Smooth muscle cell (in vitro differentiated cells): ENCODE measurements around the gene SMG7. TPM values are rescaled to one million over a fixed set of nuclear protein-coding genes. Genes with fewer than 3 reads are reported as not detected.

ENCODE experiments used
- DNase-seq: peaks from one replicate; lab custom pipeline; 2025; ENCODE audit not compliant: unreplicated experiment; lab: John Stamatoyannopoulos, UW
- H2AFZ ChIP-seq: fragments of 200-600 bp; sonication (generic); 2 replicates; pipeline ENCODE4 v1.6.0; 2016; ENCODE audit warnings: antibody characterized with exemption, low read depth, mild to moderate bottlenecking
- H3F3A ChIP-seq: fragments of 200-600 bp; sonication (generic); 2 replicates; pipeline ENCODE4 v1.6.0; 2017; ENCODE audit warnings: antibody characterized with exemption, low read depth
- H3K27ac ChIP-seq: fragments of 200-600 bp; sonication (generic); 2 replicates; pipeline ENCODE4 v1.5.1; 2016; ENCODE audit warnings: low read depth, mild to moderate bottlenecking
- H3K27me3 ChIP-seq: fragments of 200-600 bp; sonication (generic); 2 replicates; pipeline ENCODE4 v1.6.1; 2016; ENCODE audit warnings: low read depth, mild to moderate bottlenecking
- H3K36me3 ChIP-seq: fragments of 200-600 bp; sonication (generic); 2 replicates; pipeline ENCODE4 v1.5.1; 2016; ENCODE audit warnings: low read depth
- H3K4me1 ChIP-seq: fragments of 200-600 bp; sonication (generic); 2 replicates; pipeline ENCODE4 v1.5.1; 2016; ENCODE audit warnings: low read depth
- H3K4me2 ChIP-seq: fragments of 200-600 bp; sonication (generic); 2 replicates; pipeline ENCODE4 v1.6.0; 2016; ENCODE audit warnings: mild to moderate bottlenecking
- H3K4me3 ChIP-seq: fragments of 200-600 bp; sonication (generic); 2 replicates; pipeline ENCODE4 v1.5.1; 2016; ENCODE audit warnings: mild to moderate bottlenecking
- H3K79me2 ChIP-seq: fragments of 200-600 bp; sonication (generic); 2 replicates; pipeline ENCODE4 v1.6.0; 2016; ENCODE audit warnings: low read depth, mild to moderate bottlenecking
- H3K9ac ChIP-seq: fragments of 200-600 bp; sonication (generic); 2 replicates; pipeline ENCODE4 v1.6.0; 2016; ENCODE audit warnings: low read depth
- H3K9me3 ChIP-seq: fragments of 200-600 bp; sonication (generic); replicated peaks from 2 replicates; pipeline ENCODE4 v1.5.1; 2016; ENCODE audit warnings: low read depth
- H4K20me1 ChIP-seq: fragments of 200-600 bp; sonication (generic); 2 replicates; pipeline ENCODE4 v1.6.0; 2016; ENCODE audit warnings: low read depth
- CTCF ChIP-seq: fragments of 200-600 bp; sonication (generic); IDR thresholded peaks from 2 replicates; pipeline ENCODE4 v1.5.1; 2017; ENCODE audit warnings: borderline replicate concordance, mild to moderate bottlenecking, antibody characterized with exemption; ENCODE audit not compliant: insufficient read depth, poor library complexity, severe bottlenecking
- WGBS: methylation state at CpG from one replicate; pipeline ENCODE4 v1.1.7; 2016; ENCODE audit warnings: low lambda C conversion rate; 5-methylcytosine and 5-hydroxymethylcytosine counted together
- polyA plus RNA-seq: library from polyadenylated mRNA; unstranded; fragments of >200 nt; fragmentation: Nextera tagmentation; extraction: Ambion mirVana; gene quantifications from 2 replicates; pipeline ENCODE4 v1.2.1, GENCODE V29; 2016
- total RNA-seq: library from RNA; depleted of rRNA; stranded (reverse); fragments of >200 nt; gene quantifications from 2 replicates; pipeline ENCODE4 v1.2.3, GENCODE V29; 2014

The SMG7 gene
- total and polyA plus RNA-seq, 2 experiments from 2014 or later: 18.3 to 40.4 TPM

- Histone ChIP-seq H2AFZ (no peak overlapping the region), H3K27ac (no peak overlapping the region), H3K9me3 (no peaks in the 10 kb centered on the region), H3K4me2 (no peak overlapping the region), H3K4me1 (no peaks in the 10 kb centered on the region), H3F3A (no peaks in the 10 kb centered on the region), H3K79me2 (no peaks in the 10 kb centered on the region), H3K36me3 (no peaks in the 10 kb centered on the region), H4K20me1 (no peaks in the 10 kb centered on the region), H3K9ac (no peak overlapping the region), H3K4me3 (no peak overlapping the region), H3K27me3 (no peaks in the 10 kb centered on the region)
- no peak for DNase-seq
- TF ChIP-seq CTCF: no peak
- WGBS: 60% methylated on average over 6 of the region's 6 CpGs
Measured at GRCh38 chr1:183585038-183585437, 112.7 kb downstream of the SMG7 start.

- 91% methylated on average over 1 of the region's 1 CpG for WGBS
Measured at GRCh38 chr1:183586455-183586854, 114.2 kb downstream of the SMG7 start.

DNA sequence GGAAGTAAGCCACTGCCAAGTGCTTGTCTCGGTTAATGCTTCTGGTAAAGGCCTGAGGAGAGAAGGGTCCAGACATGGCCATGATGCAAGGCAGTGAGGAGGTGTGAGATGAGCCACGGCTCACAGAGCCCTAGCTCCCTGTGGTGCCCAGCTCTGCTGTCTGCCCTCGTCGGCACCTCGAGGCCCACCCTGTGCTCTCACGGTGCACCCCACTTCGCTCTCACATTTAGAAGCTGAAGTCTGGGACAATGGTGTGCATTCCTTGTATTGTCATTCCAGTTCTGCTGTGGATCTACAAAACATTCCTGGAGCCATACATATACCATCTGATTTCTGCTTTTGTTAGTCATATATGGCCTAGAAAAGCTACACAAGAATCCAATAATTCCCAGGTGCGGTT lies 114.6 kb downstream of the SMG7 start:
- Histone ChIP-seq H3K27ac (no peak overlapping the region), H3K4me3 (no peak overlapping the region), H4K20me1 (no peaks in the 10 kb centered on the region), H3K9ac (no peak overlapping the region), H3K4me1 (no peaks in the 10 kb centered on the region), H3K36me3 (no peaks in the 10 kb centered on the region), H3K79me2 (no peaks in the 10 kb centered on the region), H3K27me3 (no peaks in the 10 kb centered on the region), H3F3A (no peaks in the 10 kb centered on the region), H3K9me3 (no peaks in the 10 kb centered on the region), H2AFZ (no peak overlapping the region), H3K4me2 (no peak overlapping the region)
- no peak for TF ChIP-seq CTCF
- WGBS: 91% methylated on average over 8 of the region's 8 CpGs
- no peak for DNase-seq

More at GRCh38 chr1:183586455-183586854, 114.2 kb downstream of the SMG7 start:
- Histone ChIP-seq H3K27ac (no peak overlapping the region), H3F3A (no peaks in the 10 kb centered on the region), H3K4me1 (no peaks in the 10 kb centered on the region), H4K20me1 (no peaks in the 10 kb centered on the region), H3K27me3 (no peaks in the 10 kb centered on the region), H3K79me2 (no peaks in the 10 kb centered on the region), H2AFZ (no peak overlapping the region), H3K36me3 (no peaks in the 10 kb centered on the region), H3K4me2 (no peak overlapping the region), H3K4me3 (no peak overlapping the region), H3K9ac (no peak overlapping the region), H3K9me3 (no peaks in the 10 kb centered on the region)
- no peak for DNase-seq
- TF ChIP-seq CTCF: no peak

DNA sequence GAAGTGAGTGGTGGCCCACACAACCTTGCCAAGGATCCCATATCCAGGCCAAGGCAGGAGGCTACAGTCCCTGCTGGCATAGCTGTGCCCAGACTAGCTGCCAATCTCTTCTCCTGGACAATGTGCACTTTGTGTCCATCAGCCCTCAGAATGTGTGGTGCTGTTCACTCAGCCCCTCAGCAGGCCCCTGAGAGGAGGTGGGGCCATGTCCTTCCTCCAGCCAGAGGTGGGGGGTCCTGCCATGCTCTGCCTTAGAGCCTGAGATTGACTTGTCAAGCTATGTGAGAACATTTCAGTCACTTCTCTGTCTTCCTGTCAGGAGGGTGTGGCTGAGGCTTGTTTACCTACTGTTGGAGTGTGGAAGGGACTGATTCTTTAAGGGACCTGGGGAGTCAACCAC lies 116.5 kb downstream of the SMG7 start:
- Histone ChIP-seq H3K36me3 (no peaks in the 10 kb centered on the region), H4K20me1 (no peaks in the 10 kb centered on the region), H3K4me3 (no peak overlapping the region), H3K9ac (no peak overlapping the region), H3F3A (no peaks in the 10 kb centered on the region), H3K4me1 (no peaks in the 10 kb centered on the region), H3K27me3 (no peaks in the 10 kb centered on the region), H3K4me2 (no peak overlapping the region), H3K27ac (no peak overlapping the region), H3K9me3 (no peaks in the 10 kb centered on the region), H2AFZ (no peak overlapping the region), H3K79me2 (no peaks in the 10 kb centered on the region)
- DNase-seq: no peak
- no peak for TF ChIP-seq CTCF
